Panc1 (cell line): ENCODE measurements around the gene UNC5B. TPM values are rescaled to one million over a fixed set of nuclear protein-coding genes. Genes with fewer than 3 reads are reported as not detected.

Experiments used
- ATAC-seq: fragments of 200-7000 bp; cut with Tn5 transposase; 2 replicates; pipeline ENCODE4 v1.9.1; 2020; ENCODE audit warnings: mild to moderate bottlenecking, moderate library complexity
- BruUV-seq: library from RNA; stranded (reverse); fragments of 400-500 nt; replicated peaks from 2 replicates; lab custom pipeline; 2021; lab: Mats Ljungman, UMichigan
- CTCF ChIA-PET: fragments of 300-600 bp; sonication (Branson Sonifier 250); formaldehyde crosslinking; loops from one replicate; lab custom pipeline; 2022; ENCODE audit warnings: antibody characterized with exemption; lab: Charles Lee
- POLR2A ChIA-PET: fragments of 300-600 bp; sonication (Branson Sonifier 250); formaldehyde crosslinking; loops from one replicate; lab custom pipeline; 2022; ENCODE audit warnings: antibody characterized with exemption; lab: Charles Lee
- DNase-seq: peaks from one replicate; pipeline ENCODE4 v3.0.0-alpha.2; 2010; ENCODE audit warnings: low read depth, low spot score
- H3K27ac ChIP-seq: 2 replicates; pipeline ENCODE4 v1.5.1; 2011; ENCODE audit warnings: mild to moderate bottlenecking, low read length, inconsistent platforms
- H3K27me3 ChIP-seq: fragments of 200-500 bp; sonication (Bioruptor generic); 2 replicates; pipeline ENCODE4 v1.6.0; 2014; ENCODE audit warnings: low read length, inconsistent platforms; ENCODE audit not compliant: control insufficient read depth, insufficient read depth
- H3K36me3 ChIP-seq: fragments of 200-500 bp; sonication (Bioruptor generic); 2 replicates; pipeline ENCODE4 v1.5.1; 2014; ENCODE audit warnings: inconsistent platforms, mild to moderate bottlenecking, low read length, moderate library complexity; ENCODE audit not compliant: control insufficient read depth, insufficient read depth
- H3K4me1 ChIP-seq: 2 replicates; pipeline ENCODE4 v1.5.1; 2011; ENCODE audit warnings: inconsistent platforms, mild to moderate bottlenecking, low read length, moderate library complexity; ENCODE audit not compliant: control insufficient read depth, insufficient read depth
- H3K4me3 ChIP-seq, 2 experiments: 2 replicates each; pipeline ENCODE4 v1.5.1; 2011 to 2012; ENCODE audit warnings: low read depth in 2 of 2, low read length in 2 of 2, mild to moderate bottlenecking in 2 of 2, inconsistent platforms in 1 of 2, moderate library complexity in 1 of 2
- H3K9me3 ChIP-seq: fragments of 200-500 bp; sonication (Bioruptor generic); 2 replicates; pipeline ENCODE4 v1.5.1; 2014; ENCODE audit warnings: low read depth, mild to moderate bottlenecking, inconsistent platforms, low read length, moderate library complexity; ENCODE audit not compliant: control insufficient read depth, insufficient read depth
- POLR2AphosphoS5 ChIP-seq: IDR thresholded peaks from 2 replicates; pipeline ENCODE4 v1.6.1; 2012; ENCODE audit warnings: mild to moderate bottlenecking, low read depth, low read length, moderate library complexity
- SIN3A ChIP-seq: IDR thresholded peaks from 2 replicates; pipeline ENCODE4 v1.6.1; 2012; ENCODE audit warnings: low read depth, mild to moderate bottlenecking, low read length, moderate library complexity, borderline replicate concordance; ENCODE audit not compliant: insufficient read depth
- TCF7L2 ChIP-seq: IDR thresholded peaks from 2 replicates; pipeline ENCODE4 v1.6.1; 2011; ENCODE audit warnings: mild to moderate bottlenecking, low read depth, low read length, inconsistent platforms
- in situ Hi-C: cut with HindIII; loops from 2 replicates; pipeline ENCODE4 v1.10.0; 2016; ENCODE audit warnings: low sequenced_read_pairs, low pct_unique_long_range_greater_than_20kb
- intact Hi-C: fragments of 100-400 bp; cut with micrococcal nuclease; formaldehyde crosslinking; loops from one replicate; pipeline ENCODE4 v1.10.0; 2022; ENCODE audit not compliant: unreplicated experiment
- total RNA-seq: library from RNA; stranded (reverse); gene quantifications from one replicate; pipeline ENCODE4 v1.2.1, GENCODE V29; 2021; ENCODE audit not compliant: unreplicated experiment
- TF ChIP-seq, protein P1 (sequence below): fragments of 450-650 bp; IDR thresholded peaks from 2 replicates; pipeline ENCODE4 v1.5.1; 2017; ENCODE audit warnings: mild to moderate bottlenecking
- TF ChIP-seq, protein P2 (sequence below), 2 experiments: IDR thresholded peaks; 2 replicates each; pipeline ENCODE4 v1.6.1; 2011 to 2012; ENCODE audit warnings: low read depth in 2 of 2, control low read depth in 1 of 2, low read length in 1 of 2, mild to moderate bottlenecking in 1 of 2, moderate library complexity in 1 of 2; ENCODE audit not compliant: insufficient read depth in 1 of 2

The UNC5B gene
- total RNA-seq, 1 experiment from 2014 or later, result 1.1 TPM

DNA sequence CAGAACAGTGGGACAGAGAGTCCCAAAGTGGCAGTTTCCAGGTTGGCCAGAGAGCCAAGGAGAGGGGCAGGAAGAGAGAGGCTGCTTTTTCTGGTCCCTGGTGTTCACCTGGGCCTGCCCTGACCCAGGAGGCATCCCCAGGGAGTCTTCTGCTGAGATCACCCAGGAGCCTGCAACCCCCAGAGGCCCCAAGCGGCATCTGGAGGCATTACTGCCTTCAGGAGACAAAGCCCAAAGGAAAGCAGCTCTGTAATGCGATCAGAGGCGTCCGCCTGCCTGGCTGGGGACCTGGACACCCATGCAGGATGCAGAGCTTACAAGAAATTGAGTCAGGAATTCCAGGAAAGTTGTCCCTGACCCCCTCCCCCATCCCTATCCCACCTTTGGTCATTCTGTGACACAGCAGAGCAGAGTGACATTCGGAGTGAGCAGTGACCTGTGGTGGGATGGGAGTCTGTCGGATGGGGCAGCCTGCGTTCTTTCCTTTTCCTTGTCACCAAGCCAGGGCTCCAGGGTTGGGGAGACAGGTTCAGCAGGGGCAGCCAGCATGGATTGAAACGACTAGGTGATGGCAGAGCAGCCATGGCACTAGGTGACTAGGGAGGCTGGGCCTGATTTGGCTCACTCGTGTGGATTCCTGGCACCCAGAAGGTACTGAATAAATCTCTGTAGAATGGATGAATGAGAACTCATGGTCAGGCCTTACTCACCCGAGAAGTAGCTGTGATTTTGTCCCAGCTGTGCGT lies 10.4 kb downstream of the UNC5B start:
- Histone ChIP-seq H3K4me3 (no peak overlapping the region), H3K4me1 (no peaks in the 10 kb centered on the region), H3K36me3 (no peaks in the 10 kb centered on the region), H3K27me3 (no peaks in the 10 kb centered on the region), H3K9me3 (no peaks in the 10 kb centered on the region), H3K27ac (no peak overlapping the region)
- ChIA-PET CTCF (no interaction called here), POLR2A (no interaction called here)
- BruUV-seq, result no TSS peak
- intact Hi-C loops (no loop called here), in situ Hi-C loops (no loop called here)
- TF ChIP-seq SIN3A, result no peak
- TF ChIP-seq, protein P1, sequence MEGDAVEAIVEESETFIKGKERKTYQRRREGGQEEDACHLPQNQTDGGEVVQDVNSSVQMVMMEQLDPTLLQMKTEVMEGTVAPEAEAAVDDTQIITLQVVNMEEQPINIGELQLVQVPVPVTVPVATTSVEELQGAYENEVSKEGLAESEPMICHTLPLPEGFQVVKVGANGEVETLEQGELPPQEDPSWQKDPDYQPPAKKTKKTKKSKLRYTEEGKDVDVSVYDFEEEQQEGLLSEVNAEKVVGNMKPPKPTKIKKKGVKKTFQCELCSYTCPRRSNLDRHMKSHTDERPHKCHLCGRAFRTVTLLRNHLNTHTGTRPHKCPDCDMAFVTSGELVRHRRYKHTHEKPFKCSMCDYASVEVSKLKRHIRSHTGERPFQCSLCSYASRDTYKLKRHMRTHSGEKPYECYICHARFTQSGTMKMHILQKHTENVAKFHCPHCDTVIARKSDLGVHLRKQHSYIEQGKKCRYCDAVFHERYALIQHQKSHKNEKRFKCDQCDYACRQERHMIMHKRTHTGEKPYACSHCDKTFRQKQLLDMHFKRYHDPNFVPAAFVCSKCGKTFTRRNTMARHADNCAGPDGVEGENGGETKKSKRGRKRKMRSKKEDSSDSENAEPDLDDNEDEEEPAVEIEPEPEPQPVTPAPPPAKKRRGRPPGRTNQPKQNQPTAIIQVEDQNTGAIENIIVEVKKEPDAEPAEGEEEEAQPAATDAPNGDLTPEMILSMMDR, result no peak; the same call in 1 of the 2 replicates
- TF ChIP-seq, protein P2, sequence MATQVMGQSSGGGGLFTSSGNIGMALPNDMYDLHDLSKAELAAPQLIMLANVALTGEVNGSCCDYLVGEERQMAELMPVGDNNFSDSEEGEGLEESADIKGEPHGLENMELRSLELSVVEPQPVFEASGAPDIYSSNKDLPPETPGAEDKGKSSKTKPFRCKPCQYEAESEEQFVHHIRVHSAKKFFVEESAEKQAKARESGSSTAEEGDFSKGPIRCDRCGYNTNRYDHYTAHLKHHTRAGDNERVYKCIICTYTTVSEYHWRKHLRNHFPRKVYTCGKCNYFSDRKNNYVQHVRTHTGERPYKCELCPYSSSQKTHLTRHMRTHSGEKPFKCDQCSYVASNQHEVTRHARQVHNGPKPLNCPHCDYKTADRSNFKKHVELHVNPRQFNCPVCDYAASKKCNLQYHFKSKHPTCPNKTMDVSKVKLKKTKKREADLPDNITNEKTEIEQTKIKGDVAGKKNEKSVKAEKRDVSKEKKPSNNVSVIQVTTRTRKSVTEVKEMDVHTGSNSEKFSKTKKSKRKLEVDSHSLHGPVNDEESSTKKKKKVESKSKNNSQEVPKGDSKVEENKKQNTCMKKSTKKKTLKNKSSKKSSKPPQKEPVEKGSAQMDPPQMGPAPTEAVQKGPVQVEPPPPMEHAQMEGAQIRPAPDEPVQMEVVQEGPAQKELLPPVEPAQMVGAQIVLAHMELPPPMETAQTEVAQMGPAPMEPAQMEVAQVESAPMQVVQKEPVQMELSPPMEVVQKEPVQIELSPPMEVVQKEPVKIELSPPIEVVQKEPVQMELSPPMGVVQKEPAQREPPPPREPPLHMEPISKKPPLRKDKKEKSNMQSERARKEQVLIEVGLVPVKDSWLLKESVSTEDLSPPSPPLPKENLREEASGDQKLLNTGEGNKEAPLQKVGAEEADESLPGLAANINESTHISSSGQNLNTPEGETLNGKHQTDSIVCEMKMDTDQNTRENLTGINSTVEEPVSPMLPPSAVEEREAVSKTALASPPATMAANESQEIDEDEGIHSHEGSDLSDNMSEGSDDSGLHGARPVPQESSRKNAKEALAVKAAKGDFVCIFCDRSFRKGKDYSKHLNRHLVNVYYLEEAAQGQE (IDR thresholded peaks at IDR 0.05; ENCODE audit: insufficient read depth in 1 of 2, low read depth in 2 of 2, low read length in 1 of 2), result no peak
- TF ChIP-seq POLR2AphosphoS5, result no peak
- no peak for TF ChIP-seq TCF7L2
- DNase-seq (no peak), ATAC-seq (peak; percentile 72)

DNA sequence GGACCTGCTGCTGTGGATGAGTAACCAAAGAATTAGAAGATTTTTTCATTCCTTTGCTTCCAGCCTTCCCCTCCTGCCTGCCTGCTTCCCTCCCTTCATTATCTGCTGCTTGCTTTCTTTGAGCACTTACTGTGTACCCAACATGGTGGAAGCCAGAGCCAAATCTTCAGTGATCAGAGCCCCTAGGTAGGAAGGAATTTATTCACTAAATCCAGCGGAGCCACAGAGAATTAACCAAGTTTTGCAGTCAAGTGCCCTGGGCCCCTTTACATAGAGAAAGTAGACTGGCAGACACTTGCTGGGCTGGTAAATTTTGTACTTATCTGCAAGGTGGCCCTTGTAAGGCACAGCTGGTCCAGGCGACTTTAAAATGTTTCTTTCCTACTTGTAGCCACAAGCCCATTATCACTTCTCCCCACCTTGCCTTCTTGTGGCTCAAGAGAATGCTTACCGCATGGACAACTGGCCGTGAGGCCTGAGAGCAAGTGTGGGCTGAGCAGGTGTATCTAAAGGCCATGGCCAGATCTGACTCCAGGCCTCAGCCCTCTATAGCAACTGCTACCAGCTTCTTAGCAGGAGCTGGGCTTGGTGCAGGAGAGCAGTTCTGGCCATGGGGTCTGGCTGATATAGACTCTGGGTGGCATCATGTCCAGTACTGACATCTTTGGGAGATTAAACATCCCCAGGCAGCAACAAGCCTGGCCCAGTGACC lies 11.1 kb downstream of the UNC5B start:
- POLR2A ChIA-PET, result no interaction called here
- no peaks in the 10 kb centered on the region for H3K4me1 ChIP-seq
- H3K36me3 ChIP-seq, result no peaks in the 10 kb centered on the region
- CTCF ChIA-PET, result no interaction called here
- in situ Hi-C loops, result no loop called here
- no peak overlapping the region for H3K27ac ChIP-seq
- TF ChIP-seq SIN3A, result no peak
- TF ChIP-seq, protein P2 (IDR thresholded peaks at IDR 0.05; ENCODE audit: insufficient read depth in 1 of 2, low read depth in 2 of 2, low read length in 1 of 2), result no peak
- TF ChIP-seq, protein P1, result no peak
- no peak for TF ChIP-seq POLR2AphosphoS5
- TF ChIP-seq TCF7L2, result no peak
- H3K27me3 ChIP-seq, result no peaks in the 10 kb centered on the region; the same call in 1 of the 2 replicates
- H3K9me3 ChIP-seq, result no peaks in the 10 kb centered on the region
- BruUV-seq, result no TSS peak
- ATAC-seq (no peak), DNase-seq (no peak)
- no peak overlapping the region for H3K4me3 ChIP-seq
- intact Hi-C loops, result no loop called here
